Trophoblast cell (in vitro differentiated cells and primary cell): Measurements from ENCODE around the gene TCP11L2.

Experiments used
- DNase-seq, 2 donors: peaks; one replicate each; pipeline ENCODE4 v3.0.0-alpha.2; 2016
- H2AFZ ChIP-seq: 2 replicates; pipeline ENCODE4 v1.6.1; 2013; ENCODE audit warnings: low read length, moderate library complexity, mild to moderate bottlenecking; ENCODE audit not compliant: insufficient read depth, poor library complexity
- H2AK5ac ChIP-seq: 2 replicates; pipeline ENCODE4 v1.6.1; 2013; ENCODE audit warnings: mild to moderate bottlenecking, low read length
- H2BK120ac ChIP-seq: 2 replicates; pipeline ENCODE4 v1.6.1; 2013; ENCODE audit warnings: low read length, mild to moderate bottlenecking, moderate library complexity; ENCODE audit not compliant: insufficient read depth, poor library complexity
- H2BK12ac ChIP-seq: 2 replicates; pipeline ENCODE4 v1.6.1; 2013; ENCODE audit warnings: mild to moderate bottlenecking, low read length, moderate library complexity
- H2BK5ac ChIP-seq: 2 replicates; pipeline ENCODE4 v1.6.1; 2013; ENCODE audit warnings: low read length, low read depth, moderate library complexity, mild to moderate bottlenecking; ENCODE audit not compliant: poor library complexity
- H3K14ac ChIP-seq: 2 replicates; pipeline ENCODE4 v1.6.1; 2013; ENCODE audit warnings: mild to moderate bottlenecking, low read length
- H3K18ac ChIP-seq: 2 replicates; pipeline ENCODE4 v1.6.1; 2013; ENCODE audit warnings: mild to moderate bottlenecking, low read length
- H3K23ac ChIP-seq: 2 replicates; pipeline ENCODE4 v1.6.1; 2013; ENCODE audit warnings: low read length
- H3K27ac ChIP-seq: 2 replicates; pipeline ENCODE4 v1.5.1; 2013; ENCODE audit warnings: low read depth, mild to moderate bottlenecking, inconsistent platforms, low read length, moderate library complexity
- H3K27me3 ChIP-seq: 2 replicates; pipeline ENCODE4 v1.6.1; 2013; ENCODE audit warnings: inconsistent platforms, mild to moderate bottlenecking, low read length, moderate library complexity; ENCODE audit not compliant: insufficient read depth
- H3K36me3 ChIP-seq, 2 experiments: 1 replicate in 1 of 2; 2 replicates in 1 of 2; pipeline ENCODE4 v1.6.1; 2013; ENCODE audit warnings: low read length in 2 of 2, mild to moderate bottlenecking in 2 of 2, moderate library complexity in 1 of 2; ENCODE audit not compliant: insufficient read depth in 2 of 2, control insufficient read depth in 1 of 2
- H3K4ac ChIP-seq: 2 replicates; pipeline ENCODE4 v1.6.1; 2013; ENCODE audit warnings: low read depth, mild to moderate bottlenecking, low read length, moderate library complexity
- H3K4me1 ChIP-seq, 2 experiments: 1 replicate in 1 of 2; 2 replicates in 1 of 2; pipeline ENCODE4 v1.6.1; 2013; ENCODE audit warnings: low read length in 2 of 2, mild to moderate bottlenecking in 2 of 2, moderate library complexity in 1 of 2; ENCODE audit not compliant: insufficient read depth in 2 of 2, control insufficient read depth in 1 of 2
- H3K4me2 ChIP-seq: 2 replicates; pipeline ENCODE4 v1.6.1; 2013; ENCODE audit warnings: inconsistent platforms, mild to moderate bottlenecking, low read length, moderate library complexity
- H3K4me3 ChIP-seq: 2 replicates; pipeline ENCODE4 v1.5.1; 2013; ENCODE audit warnings: mild to moderate bottlenecking, low read depth, low read length, inconsistent platforms
- H3K79me1 ChIP-seq: one replicate; pipeline ENCODE4 v1.6.1; 2013; ENCODE audit warnings: low read length
- H3K79me2 ChIP-seq: 2 replicates; pipeline ENCODE4 v1.6.1; 2013; ENCODE audit warnings: low read length, mild to moderate bottlenecking; ENCODE audit not compliant: control insufficient read depth, insufficient read depth, poor library complexity
- H3K9ac ChIP-seq: 2 replicates; pipeline ENCODE4 v1.6.1; 2013; ENCODE audit warnings: mild to moderate bottlenecking, low read length
- H3K9me3 ChIP-seq: 2 replicates; pipeline ENCODE4 v1.6.1; 2013; ENCODE audit warnings: low read depth, mild to moderate bottlenecking, control low read depth, inconsistent platforms, low read length; ENCODE audit not compliant: insufficient read depth
- H4K12ac ChIP-seq: 2 replicates; pipeline ENCODE4 v1.6.1; 2013; ENCODE audit warnings: low read depth, mild to moderate bottlenecking, low read length, moderate library complexity
- H4K8ac ChIP-seq: 2 replicates; pipeline ENCODE4 v1.6.1; 2013; ENCODE audit warnings: low read depth, mild to moderate bottlenecking, low read length, moderate library complexity
- H4K91ac ChIP-seq: one replicate; pipeline ENCODE4 v1.6.1; 2013; ENCODE audit warnings: low read depth, mild to moderate bottlenecking, low read length, moderate library complexity
- WGBS: extraction: QIAGEN DNeasy Blood & Tissue Kit; methylation state at CpG from one replicate; pipeline ENCODE4 v1.1.7; 2013; ENCODE audit warnings: missing lambda C conversion rate; ENCODE audit not compliant: insufficient read length, insufficient coverage; ENCODE audit errors: extremely low coverage; 5-methylcytosine and 5-hydroxymethylcytosine counted together

The TCP11L2 gene

GRCh38 chr12:106386813-106387535, 84.4 kb downstream of the TCP11L2 start:
- no peak overlapping the region for H2BK120ac ChIP-seq
- H3K9ac ChIP-seq, result no peak overlapping the region
- H3K27me3 ChIP-seq, result no peaks in the 10 kb centered on the region
- H3K4ac ChIP-seq, result no peak overlapping the region
- no peak overlapping the region for H3K27ac ChIP-seq
- H3K79me2 ChIP-seq, result no peaks in the 10 kb centered on the region
- H2AFZ ChIP-seq, result no peak overlapping the region
- DNase-seq, result peak; percentile 57 to 96
- H2BK5ac ChIP-seq, result no peak overlapping the region
- no peak overlapping the region for H3K4me2 ChIP-seq
- H3K4me3 ChIP-seq, result no peak overlapping the region
- H3K79me1 ChIP-seq, result no peaks in the 10 kb centered on the region
- H3K14ac ChIP-seq, result no peak overlapping the region
- no peak overlapping the region for H4K91ac ChIP-seq
- H2BK12ac ChIP-seq, result no peak overlapping the region
- H3K18ac ChIP-seq, result no peak overlapping the region
- no peak overlapping the region for H4K8ac ChIP-seq
- H2AK5ac ChIP-seq, result no peak overlapping the region
- H4K12ac ChIP-seq, result no peak overlapping the region
- WGBS, result no CpG with 5 or more reads among the region's 5 CpGs
- peaks cover 0 to 3% of the 10 kb centered on the region in 2 experiments for H3K36me3 ChIP-seq
- peaks cover under 1% of the 10 kb centered on the region for H3K9me3 ChIP-seq
- no peak overlapping the region for H3K23ac ChIP-seq
- no peaks in the 10 kb centered on the region for H3K4me1 ChIP-seq

- no CpG with 5 or more reads among the region's 1 CpG for WGBS
- no peak overlapping the region for H3K9ac ChIP-seq
- H3K79me1 ChIP-seq, result no peaks in the 10 kb centered on the region
Measured at GRCh38 chr12:106387848-106388377, 85.4 kb downstream of the TCP11L2 start.

GRCh38 chr12:106389151-106389550, 86.6 kb downstream of the TCP11L2 start:
- H4K12ac ChIP-seq, result no peak overlapping the region

More at GRCh38 chr12:106387848-106388377, 85.4 kb downstream of the TCP11L2 start:
- H3K14ac ChIP-seq, result no peak overlapping the region
- no peaks in the 10 kb centered on the region for H3K79me2 ChIP-seq
- no peak overlapping the region for H2AFZ ChIP-seq
- H3K4ac ChIP-seq, result no peak overlapping the region
- no peak overlapping the region for H4K91ac ChIP-seq
- H2AK5ac ChIP-seq, result no peak overlapping the region
- H4K12ac ChIP-seq, result no peak overlapping the region
- H3K9me3 ChIP-seq, result no peaks in the 10 kb centered on the region
- H4K8ac ChIP-seq, result no peak overlapping the region
- peaks cover 2 to 3% of the 10 kb centered on the region in 2 experiments for H3K36me3 ChIP-seq
- H2BK120ac ChIP-seq, result no peak overlapping the region
- H3K4me1 ChIP-seq, result no peaks in the 10 kb centered on the region
- no peak overlapping the region for H3K27ac ChIP-seq
- H3K23ac ChIP-seq, result no peak overlapping the region
- no peak for DNase-seq
- no peak overlapping the region for H2BK12ac ChIP-seq
- H3K18ac ChIP-seq, result no peak overlapping the region
- no peak overlapping the region for H3K4me2 ChIP-seq
- no peaks in the 10 kb centered on the region for H3K27me3 ChIP-seq
- H2BK5ac ChIP-seq, result no peak overlapping the region
- no peak overlapping the region for H3K4me3 ChIP-seq

GRCh38 chr12:106392759-106393158, 90.2 kb downstream of the TCP11L2 start:
- Histone ChIP-seq H3K23ac (no peak overlapping the region), H2AFZ (no peak overlapping the region), H3K9ac (no peak overlapping the region), H3K18ac (no peak overlapping the region), H3K4me1 (no peaks in the 10 kb centered on the region), H3K27me3 (no peaks in the 10 kb centered on the region), H4K12ac (no peak overlapping the region), H4K8ac (no peak overlapping the region), H4K91ac (no peak overlapping the region), H3K27ac (no peak overlapping the region), H3K4me3 (no peak overlapping the region), H2BK5ac (no peak overlapping the region), H2BK12ac (no peak overlapping the region), H3K79me1 (no peaks in the 10 kb centered on the region), H3K9me3 (peaks cover 3% of the 10 kb centered on the region), H3K14ac (no peak overlapping the region), H3K4ac (no peak overlapping the region), H2AK5ac (no peak overlapping the region), H3K79me2 (no peaks in the 10 kb centered on the region), H3K4me2 (no peak overlapping the region), H3K36me3 (peaks cover 3 to 10% of the 10 kb centered on the region in 2 experiments), H2BK120ac (no peak overlapping the region)
- no peak for DNase-seq
- WGBS, result no CpG with 5 or more reads among the region's 1 CpG

More at GRCh38 chr12:106389151-106389550, 86.6 kb downstream of the TCP11L2 start:
- Histone ChIP-seq H2AK5ac (no peak overlapping the region), H2BK12ac (no peak overlapping the region), H3K23ac (no peak overlapping the region), H3K9ac (no peak overlapping the region), H3K4me2 (no peak overlapping the region), H3K79me2 (no peaks in the 10 kb centered on the region), H2BK5ac (no peak overlapping the region), H3K79me1 (no peaks in the 10 kb centered on the region), H3K4me3 (no peak overlapping the region), H3K14ac (no peak overlapping the region), H3K4me1 (no peaks in the 10 kb centered on the region), H3K18ac (no peak overlapping the region), H3K4ac (no peak overlapping the region), H3K36me3 (peaks cover 4 to 5% of the 10 kb centered on the region in 2 experiments), H4K8ac (no peak overlapping the region), H4K91ac (no peak overlapping the region), H3K9me3 (no peaks in the 10 kb centered on the region), H3K27ac (no peak overlapping the region), H2AFZ (no peak overlapping the region), H2BK120ac (no peak overlapping the region), H3K27me3 (no peaks in the 10 kb centered on the region)
- DNase-seq, result no peak
- WGBS, result no CpG with 5 or more reads among the region's 4 CpGs
